ENCODE data around the gene STX18. TPM values are rescaled to one million over a fixed set of nuclear protein-coding genes. Genes with fewer than 3 reads are reported as not detected.

STX18 gene
- total and polyA plus RNA-seq, 2 donors (not counting 1 experiment from before 2014, with no cell fraction given), result 27.4 to 28.2 TPM

- H3K36me3 ChIP-seq (ENCODE audit: control insufficient read depth, insufficient read depth, low read length), result peaks cover 2% of the 10 kb centered on the region
- H3K9ac ChIP-seq (ENCODE audit: insufficient read depth, low read length), result no peak overlapping the region
- TF ChIP-seq EZH2 (IDR thresholded peaks at IDR 0.05; ENCODE audit: low read length, missing control alignments) (no peak), CTCF (conservative IDR thresholded peaks at IDR 0.05 in 1 of 2, IDR thresholded peaks at IDR 0.05 in 1 of 2; ENCODE audit: low read depth in 1 of 2, low read length in 2 of 2) (no peak)
- no peak overlapping the region for H3K27ac ChIP-seq (ENCODE audit: insufficient read depth, low read length)
- no peaks in the 10 kb centered on the region for H4K20me1 ChIP-seq (ENCODE audit: control insufficient read depth, extremely low read depth, insufficient read depth, low read length)
- no peaks in the 10 kb centered on the region for H3K27me3 ChIP-seq (ENCODE audit: control insufficient read depth, insufficient read depth, low read length)
- H3K4me3 ChIP-seq (replicated peaks in 1 of 4; ENCODE audit: control extremely low read depth in 1 of 4, insufficient read depth in 1 of 4, low read depth in 3 of 4, low read length in 4 of 4), result no peak overlapping the region
- no peaks in the 10 kb centered on the region for H3K4me1 ChIP-seq (ENCODE audit: control insufficient read depth, extremely low read depth, insufficient read depth, low read length)
- H3K79me2 ChIP-seq (ENCODE audit: control insufficient read depth, insufficient read depth, low read length), result no peaks in the 10 kb centered on the region
- no peak for DNase-seq (ENCODE audit: low read depth in 2 of 2)
- H2AFZ ChIP-seq (ENCODE audit: low read length), result no peak overlapping the region
- no peak overlapping the region for H3K4me2 ChIP-seq (ENCODE audit: extremely low read depth, insufficient read depth, low read length)
- no peaks in the 10 kb centered on the region for H3K9me3 ChIP-seq (ENCODE audit: control insufficient read depth, insufficient read depth, low read depth, low read length)
These were observed 129.0 kb downstream of the STX18 start for GRCh38 chr4:4412641-4413372.

- TF ChIP-seq EZH2 (IDR thresholded peaks at IDR 0.05; ENCODE audit: low read length, missing control alignments), result no peak
- no peak for TF ChIP-seq CTCF (conservative IDR thresholded peaks at IDR 0.05 in 1 of 2, IDR thresholded peaks at IDR 0.05 in 1 of 2; ENCODE audit: low read depth in 1 of 2, low read length in 2 of 2)
- no peak for DNase-seq (ENCODE audit: low read depth in 2 of 2)
- Histone ChIP-seq H3K27me3 (ENCODE audit: control insufficient read depth, insufficient read depth, low read length) (no peaks in the 10 kb centered on the region), H3K4me3 (replicated peaks in 1 of 4; ENCODE audit: control extremely low read depth in 1 of 4, insufficient read depth in 1 of 4, low read depth in 3 of 4, low read length in 4 of 4) (no peak overlapping the region), H3K27ac (ENCODE audit: insufficient read depth, low read length) (no peak overlapping the region), H3K36me3 (ENCODE audit: control insufficient read depth, insufficient read depth, low read length) (peaks cover 2% of the 10 kb centered on the region), H3K9ac (ENCODE audit: insufficient read depth, low read length) (no peak overlapping the region), H3K4me2 (ENCODE audit: extremely low read depth, insufficient read depth, low read length) (no peak overlapping the region), H3K9me3 (ENCODE audit: control insufficient read depth, insufficient read depth, low read depth, low read length) (no peaks in the 10 kb centered on the region), H3K4me1 (ENCODE audit: control insufficient read depth, extremely low read depth, insufficient read depth, low read length) (no peaks in the 10 kb centered on the region), H4K20me1 (ENCODE audit: control insufficient read depth, extremely low read depth, insufficient read depth, low read length) (no peaks in the 10 kb centered on the region), H3K79me2 (ENCODE audit: control insufficient read depth, insufficient read depth, low read length) (no peaks in the 10 kb centered on the region), H2AFZ (ENCODE audit: low read length) (no peak overlapping the region)
These were observed 129.9 kb downstream of the STX18 start for GRCh38 chr4:4411906-4412305.

- no peak for DNase-seq (ENCODE audit: low read depth in 2 of 2)
- Histone ChIP-seq H3K9me3 (ENCODE audit: control insufficient read depth, insufficient read depth, low read depth, low read length) (no peaks in the 10 kb centered on the region), H4K20me1 (ENCODE audit: control insufficient read depth, extremely low read depth, insufficient read depth, low read length) (no peaks in the 10 kb centered on the region), H3K4me2 (ENCODE audit: extremely low read depth, insufficient read depth, low read length) (no peak overlapping the region), H3K79me2 (ENCODE audit: control insufficient read depth, insufficient read depth, low read length) (no peaks in the 10 kb centered on the region), H3K27ac (ENCODE audit: insufficient read depth, low read length) (no peak overlapping the region), H3K9ac (ENCODE audit: insufficient read depth, low read length) (no peak overlapping the region), H3K4me1 (ENCODE audit: control insufficient read depth, extremely low read depth, insufficient read depth, low read length) (no peaks in the 10 kb centered on the region), H3K36me3 (ENCODE audit: control insufficient read depth, insufficient read depth, low read length) (no peaks in the 10 kb centered on the region), H3K4me3 (replicated peaks in 1 of 4; ENCODE audit: control extremely low read depth in 1 of 4, insufficient read depth in 1 of 4, low read depth in 3 of 4, low read length in 4 of 4) (no peak overlapping the region), H3K27me3 (ENCODE audit: control insufficient read depth, insufficient read depth, low read length) (no peaks in the 10 kb centered on the region), H2AFZ (ENCODE audit: low read length) (no peak overlapping the region)
- no peak for TF ChIP-seq EZH2 (IDR thresholded peaks at IDR 0.05; ENCODE audit: low read length, missing control alignments)
- TF ChIP-seq CTCF (conservative IDR thresholded peaks at IDR 0.05 in 1 of 2, IDR thresholded peaks at IDR 0.05 in 1 of 2; ENCODE audit: low read depth in 1 of 2, low read length in 2 of 2), result no peak
These were observed 131.6 kb downstream of the STX18 start for GRCh38 chr4:4410271-4410670.
